ENCODE results near the gene AUP1.
"Not testable (repeated sequence)": the region's sequence is repeated elsewhere in the genome, so short reads cannot be mapped to it uniquely, and the experiment has no call there.

The AUP1 gene

GRCh38 chr2:74488643-74489481, 40.6 kb downstream of the AUP1 start:
- intact Hi-C loops (cut with DNase I), result no loop called here

DNA sequence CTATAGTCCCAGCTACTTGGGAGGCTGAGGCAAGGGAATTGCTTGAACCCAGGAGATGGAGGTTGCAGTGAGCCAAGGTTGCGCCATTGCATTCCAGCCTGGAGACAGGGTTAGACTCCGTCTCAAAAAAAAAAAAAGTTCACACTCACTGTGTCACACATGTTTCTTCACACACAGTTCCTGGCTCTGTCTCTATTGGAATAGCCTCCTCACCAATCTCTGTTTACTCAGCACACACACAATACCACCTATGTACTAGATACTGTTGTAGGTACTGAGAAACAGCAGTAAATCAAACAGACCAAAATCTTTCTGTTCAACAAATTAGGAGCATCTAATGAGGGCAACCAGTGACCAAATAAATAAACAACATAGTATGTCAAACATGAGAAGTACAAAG, 43.4 kb downstream of the AUP1 start:
- intact Hi-C loops (cut with DNase I), result no loop called here
- no peak for DNase-seq

More at GRCh38 chr2:74488643-74489481, 40.6 kb downstream of the AUP1 start:
- no peak for DNase-seq

- DNase-seq, result not testable (repeated sequence)
- intact Hi-C loops (cut with DNase I), result loop anchor here (2.0 to 5.0 kb wide), 2 partner anchors 29 to 104 kb away; partner anchors contain the start of gene INO80B
Measured at GRCh38 chr2:74483675-74484164, 45.8 kb downstream of the AUP1 start.

DNA sequence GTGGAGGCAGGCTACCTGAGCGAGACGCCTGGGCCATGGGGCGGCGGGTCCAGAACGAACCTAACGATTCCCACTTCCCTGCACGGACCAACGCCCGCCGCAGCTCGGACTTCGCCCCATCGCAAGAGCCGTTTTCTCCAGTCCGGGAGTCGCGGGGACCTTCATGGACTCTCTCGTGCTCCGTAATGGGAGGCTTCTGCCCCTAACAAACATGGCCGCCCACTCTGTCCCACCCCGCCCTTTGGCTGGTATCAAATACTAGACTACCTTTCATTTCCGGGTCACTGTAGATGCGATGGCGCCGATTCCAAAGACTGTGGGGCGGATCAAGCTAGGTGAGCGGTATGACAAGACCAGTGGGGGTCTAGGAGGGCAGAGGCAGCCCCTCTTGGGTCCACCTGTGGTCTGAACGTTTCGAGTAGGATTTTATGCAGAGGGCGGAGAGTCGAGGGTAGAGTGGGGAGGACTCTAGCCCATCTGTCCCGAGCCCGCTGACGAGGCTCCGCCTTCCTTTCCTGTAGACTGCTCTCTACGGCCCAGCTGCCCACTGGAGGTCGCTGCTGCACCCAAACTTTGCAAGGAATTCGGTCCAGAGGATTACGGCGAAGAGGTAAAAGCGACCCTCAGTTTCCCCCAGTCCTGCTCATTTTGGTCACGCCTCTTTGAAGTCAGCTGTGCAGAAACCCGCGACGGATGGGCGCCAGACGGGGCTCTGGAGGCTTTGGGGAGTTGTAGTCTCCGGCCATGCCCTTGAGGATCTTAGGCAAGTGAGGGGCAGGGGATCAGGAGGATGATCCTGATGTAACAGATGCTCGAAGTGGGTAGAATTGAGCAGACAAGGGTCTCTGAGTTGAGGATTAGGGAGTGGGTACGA, 46.5 kb downstream of the AUP1 start, which contains the start of the genes CCDC142 and TTC31:
Gene CCDC142 (minus strand): TSS at position 198 of the 874 bp plus-strand sequence. CDS start 161 bp downstream, at position 37.
Gene TTC31 (plus strand): TSS at position 281 of the 874 bp plus-strand sequence. CDS start 15 bp downstream, at position 296.
- intact Hi-C loops (cut with DNase I), result loop anchor here (1.0 to 5.0 kb wide), 3 partner anchors 28 to 104 kb away; partner anchors contain the start of genes AUP1, HTRA2 and INO80B
- peak; percentile 90 to 98 (median 96) for DNase-seq

DNA sequence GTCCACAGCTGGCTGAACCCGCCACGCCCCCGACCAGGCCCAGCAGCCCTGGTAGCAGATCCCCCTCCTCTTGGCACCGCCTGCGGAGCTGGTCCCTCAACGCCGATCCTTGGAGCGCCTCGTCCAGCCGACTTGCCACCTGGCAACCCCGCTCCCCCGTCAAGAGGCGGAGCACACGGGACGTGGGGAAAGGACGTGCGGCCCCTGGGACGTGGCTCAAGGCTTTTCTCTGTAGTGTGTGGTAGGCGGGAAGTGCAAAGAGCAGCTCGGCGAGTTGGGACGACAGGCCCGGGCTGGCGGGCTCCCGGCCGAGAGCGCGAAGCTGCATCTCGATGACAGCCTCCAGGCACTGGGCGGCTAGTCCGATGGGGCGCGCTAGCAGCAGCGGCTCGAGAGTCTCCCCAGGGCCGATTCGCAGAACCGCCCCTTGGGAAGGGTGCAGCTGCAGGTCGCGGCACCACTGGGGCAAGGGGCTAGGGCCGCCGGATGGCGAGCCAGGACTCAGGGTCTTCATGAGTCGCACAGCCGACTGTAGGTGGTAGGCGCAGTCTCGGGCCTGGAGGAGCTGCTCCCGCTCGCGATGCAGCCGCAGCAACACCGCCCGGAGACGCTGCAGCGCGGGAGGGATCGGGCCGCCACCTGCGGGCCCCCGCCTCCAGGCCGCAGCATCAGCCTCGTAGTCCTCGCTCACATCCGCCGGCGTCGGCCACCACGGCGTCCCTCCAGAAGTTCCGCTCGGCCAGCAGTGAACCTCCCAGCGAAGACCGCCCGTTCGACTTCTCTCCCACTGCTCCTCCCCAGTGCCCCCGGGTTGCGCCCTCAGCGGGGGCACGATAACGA, 47.3 kb downstream of the AUP1 start:
- intact Hi-C loops (cut with DNase I), result loop anchor here (1.0 to 5.0 kb wide), 3 partner anchors 27 to 105 kb away; partner anchors contain the start of genes AUP1, HTRA2 and INO80B

DNA sequence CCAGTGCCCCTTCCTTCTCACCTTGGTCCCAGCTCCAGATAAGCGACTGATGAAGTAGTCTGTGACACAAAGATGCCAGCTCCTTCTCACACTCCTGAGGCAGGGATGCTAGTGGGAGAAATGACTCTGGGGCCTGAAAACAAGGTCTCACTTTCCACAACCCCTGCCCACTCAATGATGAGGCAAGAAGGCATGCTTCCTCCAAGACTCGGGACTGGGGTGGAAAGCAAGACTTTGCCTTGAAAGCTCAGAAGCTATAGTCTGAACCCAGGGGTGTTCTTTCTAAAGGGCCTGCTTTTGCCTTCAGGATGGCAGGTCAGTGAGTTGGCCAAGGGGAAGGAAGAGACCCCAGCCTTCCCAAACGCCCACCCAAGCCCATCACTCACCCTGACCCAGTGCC, 48.1 kb downstream of the AUP1 start:
- intact Hi-C loops (cut with DNase I), result loop anchor here (5.0 kb wide), 1 partner anchor 106 kb away; no protein-coding TSS in a partner anchor
- no peak for DNase-seq

More for the DNA sequence above, 47.3 kb downstream of the AUP1 start:
- peak in 4 of 42 donors; percentile 21 to 56 (median 27) for DNase-seq

All from head of caudate nucleus (tissue), 42 donors.